TTC549 (cell line): ENCODE data around the gene GNL1.
"Not testable (repeated sequence)": the region's sequence is repeated elsewhere in the genome, so short reads cannot be mapped to it uniquely, and the experiment has no call there.

Source experiments
- FAIRE-seq: peaks from 2 replicates; lab custom pipeline; 2012; peaks lifted over from hg19 to GRCh38; lab: Jason Lieb, UNC

Gene GNL1

GRCh38 chr6:30495993-30496392 is 60.3 kb downstream of the GNL1 start:
- FAIRE-seq: no peak

DNA sequence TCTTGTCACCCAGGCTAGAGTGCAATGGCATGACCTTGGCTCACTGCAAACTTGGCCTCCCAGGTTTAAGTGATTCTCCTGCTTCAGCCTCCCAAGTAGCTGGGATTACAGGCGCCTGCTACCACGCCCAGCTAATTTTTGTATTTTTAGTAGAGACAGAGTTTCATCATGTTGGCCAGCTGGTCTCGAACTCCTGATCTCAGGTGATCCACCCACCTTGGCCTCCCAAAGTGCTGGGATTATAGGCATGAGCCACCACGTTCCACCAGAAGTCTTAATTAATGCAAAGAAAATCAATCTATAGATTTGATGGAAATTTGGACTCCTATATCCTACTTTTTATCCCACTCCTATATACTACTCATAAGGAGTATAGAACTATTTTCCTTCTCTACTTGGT is 61.2 kb downstream of the GNL1 start:
- not testable (repeated sequence) for FAIRE-seq

DNA sequence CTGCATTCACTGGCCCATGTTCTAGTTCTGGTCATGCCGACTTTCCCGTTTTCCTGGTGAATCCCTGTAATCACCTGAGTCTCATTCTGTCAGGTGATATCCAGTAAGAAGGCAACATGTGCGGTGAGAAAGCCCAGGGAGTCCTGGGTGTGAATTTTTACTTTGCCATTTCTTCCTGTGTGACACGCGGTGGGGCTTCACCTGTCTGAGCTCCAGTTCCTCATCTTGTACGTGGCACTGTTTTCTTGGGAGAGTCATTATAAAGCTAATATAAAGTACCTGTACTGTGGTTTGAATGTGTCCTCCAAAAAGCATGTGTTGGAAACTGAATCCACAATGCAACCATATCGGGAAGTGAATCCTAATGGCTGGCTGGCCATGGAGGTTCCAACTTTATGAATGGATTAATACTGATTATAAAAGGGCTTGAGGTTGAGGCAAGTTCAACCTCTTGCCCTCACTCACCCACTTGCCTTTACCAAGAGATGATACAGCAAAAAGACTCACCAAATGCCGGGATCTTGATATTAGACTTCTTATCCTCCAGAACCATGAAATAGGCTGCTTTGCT is 61.9 kb downstream of the GNL1 start:
- no peak for FAIRE-seq

GRCh38 chr6:30493643-30494250 is 62.5 kb downstream of the GNL1 start:
- FAIRE-seq: no peak

- FAIRE-seq: no peak
Observed at GRCh38 chr6:30491991-30492952, 64.0 kb downstream of the GNL1 start.
